GM12865 (cell line): ENCODE data around the gene RCAN1.

Source experiments
- DNase-seq: peaks from one replicate; pipeline ENCODE4 v3.0.0; 2010; ENCODE audit warnings: low read depth
- H3K4me3 ChIP-seq: 2 replicates; pipeline ENCODE4 v1.5.1; 2011; ENCODE audit warnings: mild to moderate bottlenecking, low read depth, low read length, control low read depth
- TF ChIP-seq, protein P1 (sequence below): IDR thresholded peaks from 2 replicates; pipeline ENCODE4 v1.5.1; 2011; ENCODE audit warnings: low read length, control low read depth, low read depth, inconsistent platforms; ENCODE audit not compliant: insufficient read depth; ENCODE audit errors: missing control alignments

RCAN1 gene

DNA sequence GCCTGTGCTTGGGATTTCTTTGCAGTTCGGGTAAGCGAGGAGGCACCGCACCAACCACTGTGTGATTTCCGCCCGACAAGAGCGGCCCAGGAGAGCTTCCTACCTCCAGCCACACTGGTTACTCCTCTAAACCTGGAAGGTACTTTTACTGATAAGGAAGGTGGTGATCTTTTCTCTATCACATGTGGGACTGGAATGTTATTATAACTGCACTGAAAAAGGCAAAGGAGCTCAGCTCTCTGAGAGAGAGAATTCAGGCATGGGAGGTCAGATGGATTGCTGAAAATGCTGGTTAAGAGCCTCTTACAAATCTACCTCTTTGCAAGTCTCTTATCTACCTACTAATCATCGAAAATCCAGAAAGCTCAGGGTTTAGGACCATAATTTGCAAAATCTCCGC lies 95.2 kb downstream of the RCAN1 start:
- DNase-seq, result no peak
- TF ChIP-seq, protein P1, sequence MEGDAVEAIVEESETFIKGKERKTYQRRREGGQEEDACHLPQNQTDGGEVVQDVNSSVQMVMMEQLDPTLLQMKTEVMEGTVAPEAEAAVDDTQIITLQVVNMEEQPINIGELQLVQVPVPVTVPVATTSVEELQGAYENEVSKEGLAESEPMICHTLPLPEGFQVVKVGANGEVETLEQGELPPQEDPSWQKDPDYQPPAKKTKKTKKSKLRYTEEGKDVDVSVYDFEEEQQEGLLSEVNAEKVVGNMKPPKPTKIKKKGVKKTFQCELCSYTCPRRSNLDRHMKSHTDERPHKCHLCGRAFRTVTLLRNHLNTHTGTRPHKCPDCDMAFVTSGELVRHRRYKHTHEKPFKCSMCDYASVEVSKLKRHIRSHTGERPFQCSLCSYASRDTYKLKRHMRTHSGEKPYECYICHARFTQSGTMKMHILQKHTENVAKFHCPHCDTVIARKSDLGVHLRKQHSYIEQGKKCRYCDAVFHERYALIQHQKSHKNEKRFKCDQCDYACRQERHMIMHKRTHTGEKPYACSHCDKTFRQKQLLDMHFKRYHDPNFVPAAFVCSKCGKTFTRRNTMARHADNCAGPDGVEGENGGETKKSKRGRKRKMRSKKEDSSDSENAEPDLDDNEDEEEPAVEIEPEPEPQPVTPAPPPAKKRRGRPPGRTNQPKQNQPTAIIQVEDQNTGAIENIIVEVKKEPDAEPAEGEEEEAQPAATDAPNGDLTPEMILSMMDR, result no peak
- no peak overlapping the region for H3K4me3 ChIP-seq

GRCh38 chr21:34519016-34519415 lies 95.9 kb downstream of the RCAN1 start:
- no peak for DNase-seq
- TF ChIP-seq, protein P1, result no peak
- no peak overlapping the region for H3K4me3 ChIP-seq

DNA sequence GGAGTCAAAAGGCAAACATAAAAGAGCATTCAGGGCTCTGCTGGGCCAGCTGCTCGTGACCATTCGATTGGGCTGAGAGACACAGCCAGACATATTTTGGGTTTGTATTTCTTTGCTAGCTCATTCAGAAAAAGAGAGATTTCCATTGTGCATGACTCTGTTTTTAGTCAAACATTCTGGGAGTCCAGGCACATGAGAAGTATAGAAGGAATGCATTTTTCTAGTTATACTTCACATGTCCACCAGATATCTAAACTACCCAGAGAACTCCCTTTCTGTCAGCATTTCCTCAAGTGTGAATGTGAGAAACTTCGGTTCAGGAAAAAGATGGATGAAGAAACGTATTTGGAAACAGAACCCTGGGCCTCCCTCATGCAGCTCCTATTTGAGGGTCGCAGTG lies 96.6 kb downstream of the RCAN1 start:
- TF ChIP-seq, protein P1, result no peak
- no peak overlapping the region for H3K4me3 ChIP-seq
- no peak for DNase-seq

DNA sequence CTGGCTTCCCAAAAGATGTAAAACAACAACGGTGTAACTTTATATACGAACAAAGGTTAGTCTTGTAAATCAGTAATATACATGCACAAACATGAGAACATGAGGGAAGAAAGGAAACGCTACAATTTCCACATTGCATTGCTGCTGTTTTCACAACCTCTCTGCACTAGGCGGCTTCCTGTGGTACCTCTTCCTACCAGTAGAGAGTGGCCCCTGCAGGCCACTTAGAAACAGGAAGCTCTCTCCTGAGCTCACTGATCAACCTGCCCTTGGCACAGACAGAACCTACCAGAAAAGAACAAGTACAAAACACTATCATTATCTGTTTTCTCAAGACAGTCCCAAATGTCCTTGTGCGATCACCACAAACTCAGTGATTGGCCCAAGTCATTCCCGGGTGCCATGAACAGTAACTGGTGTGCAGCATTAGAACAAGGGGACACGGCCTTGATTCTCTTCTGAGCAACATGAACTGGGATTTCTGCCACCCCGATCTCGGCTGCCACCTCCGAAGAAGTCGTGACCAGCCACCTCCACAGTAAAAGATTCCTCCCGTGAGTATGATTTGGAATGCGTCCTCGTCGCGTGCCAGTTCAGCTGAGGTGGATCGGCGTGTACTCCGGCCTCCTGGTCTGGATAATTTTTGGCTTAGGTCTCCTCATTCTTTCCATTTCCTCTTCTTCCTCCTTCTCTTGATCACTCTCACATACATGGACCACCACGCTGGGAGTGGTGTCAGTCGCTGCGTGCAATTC lies 97.2 kb downstream of the RCAN1 start:
- peak; percentile 56 for DNase-seq
- H3K4me3 ChIP-seq, result no peak overlapping the region
- TF ChIP-seq, protein P1, result peak; percentile 36

DNA sequence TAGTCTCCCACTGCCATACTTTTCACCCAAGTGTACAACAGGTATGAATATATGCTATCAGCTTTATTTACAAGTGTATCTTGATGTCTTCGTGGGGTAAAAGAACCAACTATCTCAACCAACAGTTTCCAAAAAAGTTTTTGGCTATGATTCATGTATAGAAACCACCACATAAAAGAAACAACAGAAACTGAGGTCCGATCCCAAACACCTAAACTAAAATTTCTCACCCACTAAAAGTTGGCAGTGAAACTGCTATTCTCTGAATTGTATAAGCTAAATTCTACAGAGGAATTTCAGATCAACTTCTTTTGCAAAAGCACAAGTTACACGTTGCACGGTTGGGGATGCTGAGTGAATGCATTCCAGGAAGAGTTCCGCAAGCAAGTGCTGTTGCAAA lies 97.9 kb downstream of the RCAN1 start:
- no peak for DNase-seq
- H3K4me3 ChIP-seq, result no peak overlapping the region
- TF ChIP-seq, protein P1, result no peak

- H3K4me3 ChIP-seq, result no peak overlapping the region
- TF ChIP-seq, protein P1, result no peak
- no peak for DNase-seq
Observed at GRCh38 chr21:34514576-34515115, 100.3 kb downstream of the RCAN1 start.
